Psoas muscle (tissue), 8 donors: ENCODE measurements around the gene SCARF2. TPM values are rescaled to one million over a fixed set of nuclear protein-coding genes. Genes with fewer than 3 reads are reported as not detected.

ENCODE experiments used
- ATAC-seq, 4 donors: fragments of 200-7000 bp; cut with Tn5 transposase; one replicate each; pipeline ENCODE4 v1.9.1; 2020; ENCODE audit warnings: moderate library complexity in 3 of 4, mild to moderate bottlenecking in 2 of 4
- DNase-seq, 2 donors: peaks; one replicate each; pipeline ENCODE4 v3.0.0-alpha.2; 2020
- H3K27ac ChIP-seq: fragments of 200-600 bp; one replicate; pipeline ENCODE4 v1.8.0; 2022
- H3K27me3 ChIP-seq, 3 donors: fragments of 200-600 bp in 1 of 3; one replicate each; pipeline versions ENCODE4 v1.6.1 to v1.8.0; 2013 to 2022; ENCODE audit warnings: low read length in 2 of 3, mild to moderate bottlenecking in 2 of 3, moderate library complexity in 1 of 3; ENCODE audit not compliant: insufficient read depth in 3 of 3
- H3K36me3 ChIP-seq, 2 donors: fragments of 200-600 bp in 1 of 2; one replicate each; pipeline versions ENCODE4 v1.6.1 to v1.8.0; 2013 to 2022; ENCODE audit warnings: low read depth in 1 of 2, mild to moderate bottlenecking in 1 of 2, moderate library complexity in 1 of 2; ENCODE audit not compliant: insufficient read depth in 1 of 2
- H3K4me1 ChIP-seq: fragments of 200-600 bp; one replicate; pipeline ENCODE4 v1.8.0; 2022
- H3K4me3 ChIP-seq: fragments of 200-600 bp; one replicate; pipeline ENCODE4 v1.8.0; 2022; ENCODE audit warnings: mild to moderate bottlenecking
- H3K9me3 ChIP-seq: fragments of 200-600 bp; one replicate; pipeline ENCODE4 v1.8.0; 2022
- WGBS, 3 donors: extraction: QIAGEN DNeasy Blood & Tissue Kit; methylation state at CpG; one replicate each; pipeline versions ENCODE4 v1.1.6 to v1.1.7; 2013; 5-methylcytosine and 5-hydroxymethylcytosine counted together
- intact Hi-C, 2 donors: fragments of 100-400 bp; cut with DNase I; formaldehyde crosslinking; loops; one replicate each; pipeline versions ENCODE4 v1.11.0 to v1.14.2; 2022
- polyA plus RNA-seq, 3 donors: library from polyadenylated mRNA; stranded (reverse); fragments of 200-250 nt; gene quantifications; one replicate each; pipeline ENCODE4 v1.2.3, GENCODE V29; 2013
- total RNA-seq, 4 donors: library from RNA; stranded (reverse); fragmentation: NEBNext Ultra II Directional in 2 of 4; extraction: Animal tissue kit (Norgen Biotek cat#: 25700) in 2 of 4; gene quantifications; one replicate each; pipeline versions ENCODE4 v1.2.1 to v1.2.4, GENCODE V29; 2021 to 2023
- TF ChIP-seq, protein P1 (sequence below): fragments of 200-600 bp; IDR thresholded peaks from one replicate; pipeline ENCODE4 v1.8.0; 2022; ENCODE audit warnings: antibody characterized with exemption
- donor health status: healthy with polysubstance abuse.
- donor health status: DM: no; HTN: no; CAD: no; lungs with moderate emphysema.
- donor health status: Bipolar disorder and iron deficiency.
- donor health status: healthy.
- donor health status: DM: yes; HTN: yes; CAD: no.
- donor health status: DM: no; HTN: no; CAD: no.
- donor health status: DM: no; HTN: no; CAD: no.
- donor health status: DM: yes; HTN: yes; CAD: no.

SCARF2 gene
- total and polyA plus RNA-seq, 7 donors = 0.44 to 2.0 (median 1.3) TPM

DNA sequence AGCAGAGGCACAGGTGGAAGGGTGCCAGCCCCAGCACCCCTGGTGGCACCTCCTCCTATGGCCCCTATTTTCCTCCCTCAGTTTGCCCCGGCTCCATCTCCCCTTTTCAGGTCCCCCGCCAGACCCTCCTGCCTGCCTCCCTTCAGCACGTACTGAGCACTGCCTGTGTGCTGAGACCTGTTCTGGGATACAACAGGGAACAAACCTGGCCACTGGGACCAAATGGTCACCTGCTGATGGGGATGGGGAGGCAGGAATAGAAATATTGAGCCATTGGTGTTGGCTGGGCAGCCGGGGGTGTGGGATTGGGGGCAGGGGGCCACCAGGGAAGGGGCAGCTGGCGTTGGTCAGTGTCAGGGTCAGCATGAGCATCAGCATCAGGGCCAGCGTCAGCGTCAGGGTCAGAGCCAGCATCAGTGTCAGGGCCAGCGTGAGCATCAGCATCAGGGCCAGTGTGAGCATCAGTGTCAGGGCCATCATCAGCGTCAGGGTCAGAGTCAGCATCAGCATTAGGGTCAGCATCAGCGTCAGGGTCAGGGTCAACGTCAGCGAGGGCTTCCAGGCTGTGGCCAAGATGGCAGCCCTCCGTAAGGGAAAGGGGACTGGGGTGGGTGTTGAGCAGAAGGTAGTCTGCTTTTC lies 36.1 kb downstream of the SCARF2 start:
- Histone ChIP-seq H3K4me3 (no peak overlapping the region), H3K9me3 (no peaks in the 10 kb centered on the region), H3K4me1 (no peaks in the 10 kb centered on the region), H3K27me3 (no peaks in the 10 kb centered on the region), H3K27ac (no peak overlapping the region), H3K36me3 (peaks cover 0 to 36% of the 10 kb centered on the region in 2 donors)
- ATAC-seq (no peak), DNase-seq (no peak)
- WGBS, 3 donors = 96 to 98% (median 97%) methylated on average over 12 to 13 of the region's 13 CpGs
- intact Hi-C loops = no loop called here
- TF ChIP-seq, protein P1, sequence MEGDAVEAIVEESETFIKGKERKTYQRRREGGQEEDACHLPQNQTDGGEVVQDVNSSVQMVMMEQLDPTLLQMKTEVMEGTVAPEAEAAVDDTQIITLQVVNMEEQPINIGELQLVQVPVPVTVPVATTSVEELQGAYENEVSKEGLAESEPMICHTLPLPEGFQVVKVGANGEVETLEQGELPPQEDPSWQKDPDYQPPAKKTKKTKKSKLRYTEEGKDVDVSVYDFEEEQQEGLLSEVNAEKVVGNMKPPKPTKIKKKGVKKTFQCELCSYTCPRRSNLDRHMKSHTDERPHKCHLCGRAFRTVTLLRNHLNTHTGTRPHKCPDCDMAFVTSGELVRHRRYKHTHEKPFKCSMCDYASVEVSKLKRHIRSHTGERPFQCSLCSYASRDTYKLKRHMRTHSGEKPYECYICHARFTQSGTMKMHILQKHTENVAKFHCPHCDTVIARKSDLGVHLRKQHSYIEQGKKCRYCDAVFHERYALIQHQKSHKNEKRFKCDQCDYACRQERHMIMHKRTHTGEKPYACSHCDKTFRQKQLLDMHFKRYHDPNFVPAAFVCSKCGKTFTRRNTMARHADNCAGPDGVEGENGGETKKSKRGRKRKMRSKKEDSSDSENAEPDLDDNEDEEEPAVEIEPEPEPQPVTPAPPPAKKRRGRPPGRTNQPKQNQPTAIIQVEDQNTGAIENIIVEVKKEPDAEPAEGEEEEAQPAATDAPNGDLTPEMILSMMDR = no peak

GRCh38 chr22:20400606-20401375 lies 36.8 kb downstream of the SCARF2 start:
- Histone ChIP-seq H3K9me3 (no peaks in the 10 kb centered on the region), H3K4me1 (peaks cover 3% of the 10 kb centered on the region), H3K36me3 (peaks cover 0 to 29% of the 10 kb centered on the region in 2 donors), H3K27me3 (no peaks in the 10 kb centered on the region), H3K4me3 (no peak overlapping the region), H3K27ac (no peak overlapping the region)
- WGBS, 3 donors = 92 to 95% (median 93%) methylated on average over 15 of the region's 15 CpGs
- TF ChIP-seq, protein P1 = no peak
- DNase-seq = no peak
- ATAC-seq = no peak
- intact Hi-C loops = no loop called here

DNA sequence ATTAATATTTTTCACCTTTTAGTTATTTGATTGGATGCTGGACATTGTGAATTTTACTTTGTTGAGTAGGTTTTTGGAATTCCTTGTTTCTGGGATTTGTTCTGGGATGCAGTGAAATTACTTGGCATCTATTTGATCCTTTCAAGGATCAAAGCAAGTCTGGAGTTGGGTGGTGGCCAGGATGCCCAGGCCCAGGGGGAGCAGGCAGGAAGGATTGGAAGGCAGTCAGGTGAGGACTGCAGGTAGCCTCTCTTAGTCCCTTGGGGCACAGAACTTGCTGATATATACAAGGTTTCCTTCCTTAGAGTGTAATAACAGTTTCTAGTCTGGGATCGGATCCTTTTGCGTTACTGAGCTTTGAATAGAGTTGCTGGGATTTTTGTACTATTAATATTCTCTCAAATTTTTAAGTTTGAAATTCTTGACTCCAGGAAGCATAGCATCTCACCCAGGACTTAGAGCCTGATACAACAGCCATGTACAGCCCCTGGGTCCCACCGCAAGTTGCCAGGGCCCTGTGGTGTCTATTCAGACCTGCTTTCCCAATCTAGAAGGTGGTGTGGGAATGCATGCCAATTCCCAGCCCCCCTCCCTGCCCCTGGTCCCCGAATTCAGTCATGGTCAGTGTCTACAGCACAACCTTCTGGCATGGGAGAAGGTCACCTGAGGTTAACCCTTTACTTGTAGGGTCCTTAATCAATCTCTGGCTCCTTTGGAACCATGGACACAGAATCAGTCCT lies 37.6 kb downstream of the SCARF2 start:
- Histone ChIP-seq H3K4me1 (peaks cover 5% of the 10 kb centered on the region), H3K27ac (no peak overlapping the region), H3K4me3 (no peak overlapping the region), H3K36me3 (peaks cover 0 to 22% of the 10 kb centered on the region in 2 donors), H3K9me3 (no peaks in the 10 kb centered on the region), H3K27me3 (no peaks in the 10 kb centered on the region)
- ATAC-seq = no peak
- intact Hi-C loops = no loop called here
- TF ChIP-seq, protein P1 = no peak
- WGBS, 3 donors = 63 to 88% (median 76%) methylated on average over 4 of the region's 4 CpGs
- DNase-seq = no peak

GRCh38 chr22:20398420-20398819 lies 39.2 kb downstream of the SCARF2 start:
- H3K27ac ChIP-seq = no peak overlapping the region
- WGBS, 3 donors = 96 to 100% (median 97%) methylated on average over 5 of the region's 5 CpGs
- TF ChIP-seq, protein P1 = no peak
- ATAC-seq (no peak), DNase-seq (no peak)
- no peak overlapping the region for H3K4me3 ChIP-seq
- peaks cover 10% of the 10 kb centered on the region for H3K4me1 ChIP-seq
- intact Hi-C loops = no loop called here
- H3K27me3 ChIP-seq = no peaks in the 10 kb centered on the region
- H3K9me3 ChIP-seq = no peaks in the 10 kb centered on the region
- H3K36me3 ChIP-seq = peaks cover 0 to 19% of the 10 kb centered on the region in 2 donors
